HG02759 (cell line): ENCODE data around the gene KLHL3.
"Not testable (repeated sequence)": the region's sequence is repeated elsewhere in the genome, so short reads cannot be mapped to it uniquely, and the experiment has no call there.

ENCODE experiments used
- ATAC-seq: cut with Tn5 transposase; IDR thresholded peaks from one replicate; pipeline ENCODE4 v1.9.1; 2021; ENCODE audit warnings: mild to moderate bottlenecking, moderate library complexity; ENCODE audit not compliant: unreplicated experiment

The KLHL3 gene

GRCh38 chr5:137669811-137670210 lies 66.1 kb downstream of the KLHL3 start:
- no peak for ATAC-seq

GRCh38 chr5:137668637-137669036 lies 67.3 kb downstream of the KLHL3 start:
- no peak for ATAC-seq

GRCh38 chr5:137667341-137667740 lies 68.5 kb downstream of the KLHL3 start:
- ATAC-seq = no peak

GRCh38 chr5:137666901-137667300 lies 69.0 kb downstream of the KLHL3 start:
- no peak for ATAC-seq

DNA sequence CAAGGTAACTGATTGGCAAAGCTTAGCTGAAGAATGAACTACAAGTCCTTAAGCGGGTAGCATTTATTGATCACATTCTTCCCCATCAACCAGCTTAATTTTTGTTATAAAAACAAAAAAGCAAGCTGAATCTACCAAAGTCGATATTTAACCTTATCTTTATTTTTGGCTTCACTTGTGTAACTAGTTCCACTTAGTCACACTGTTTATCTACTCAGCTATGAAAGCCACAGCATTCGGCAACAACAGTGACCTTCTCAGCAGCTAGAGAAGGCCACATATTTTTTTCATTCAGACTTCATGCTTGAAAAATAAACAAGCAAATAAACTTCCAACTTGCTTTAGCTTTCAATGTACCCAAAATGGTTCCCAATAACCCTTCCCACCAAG lies 69.4 kb downstream of the KLHL3 start:
- peak; percentile 48 for ATAC-seq

DNA sequence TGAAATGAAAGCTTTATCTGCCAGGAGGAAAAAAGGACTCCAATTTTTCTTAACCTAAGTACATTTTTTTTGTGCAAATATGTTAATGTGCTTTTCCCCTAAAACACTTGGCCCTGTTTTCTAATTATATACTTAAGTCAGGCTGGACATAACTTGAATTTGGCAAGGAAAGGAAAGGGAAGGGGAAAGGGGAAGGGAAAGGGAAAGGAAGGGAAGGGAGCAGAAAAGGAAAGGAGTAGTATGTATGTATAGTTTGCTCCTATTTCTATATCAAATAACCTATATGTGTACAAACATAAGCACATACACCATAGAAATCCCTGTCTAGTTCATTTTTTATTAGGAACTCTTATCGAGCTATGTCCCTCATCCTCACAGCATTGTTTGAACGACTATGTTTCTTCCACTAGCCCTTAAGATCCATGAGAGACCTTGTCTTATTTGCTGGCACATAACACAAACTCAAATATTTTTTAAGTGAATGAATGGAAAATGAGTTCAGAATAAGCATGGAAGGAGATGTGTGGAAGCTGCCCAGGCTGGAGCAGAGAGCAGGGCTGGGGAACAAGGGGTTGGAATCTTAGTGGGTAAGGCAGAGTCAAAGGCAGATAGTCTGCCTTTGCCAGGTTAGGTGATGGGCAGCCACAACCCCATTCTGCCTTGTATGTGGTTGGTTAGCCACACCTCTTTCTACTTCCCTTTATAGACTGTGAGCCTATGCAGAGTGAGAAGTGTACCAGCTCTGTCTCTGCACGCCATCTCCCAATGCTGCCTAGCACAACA lies 70.0 kb downstream of the KLHL3 start:
- peak; percentile 100 for ATAC-seq

- ATAC-seq = peak; percentile 90
Observed at GRCh38 chr5:137660349-137660817, 75.5 kb downstream of the KLHL3 start.

DNA sequence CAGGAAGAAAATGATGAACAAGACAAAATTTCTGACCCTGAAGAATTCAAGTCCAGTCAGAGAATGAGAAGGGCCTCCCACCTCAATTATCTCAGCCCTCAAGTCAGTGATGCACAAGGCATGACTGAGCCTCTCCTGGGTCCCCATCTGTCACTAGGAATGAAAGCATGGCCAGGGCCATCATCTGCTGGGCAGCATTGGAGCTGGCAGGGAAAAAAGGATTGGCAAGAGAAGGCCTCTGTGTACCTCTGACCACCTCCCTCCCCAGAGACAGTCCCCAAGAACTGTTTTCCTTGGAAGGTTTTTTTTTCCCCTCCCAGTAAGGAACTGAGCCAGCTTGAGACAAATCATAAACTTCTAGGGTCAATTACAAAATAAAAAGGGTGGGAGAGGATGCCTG lies 76.7 kb downstream of the KLHL3 start:
- ATAC-seq = no peak

DNA sequence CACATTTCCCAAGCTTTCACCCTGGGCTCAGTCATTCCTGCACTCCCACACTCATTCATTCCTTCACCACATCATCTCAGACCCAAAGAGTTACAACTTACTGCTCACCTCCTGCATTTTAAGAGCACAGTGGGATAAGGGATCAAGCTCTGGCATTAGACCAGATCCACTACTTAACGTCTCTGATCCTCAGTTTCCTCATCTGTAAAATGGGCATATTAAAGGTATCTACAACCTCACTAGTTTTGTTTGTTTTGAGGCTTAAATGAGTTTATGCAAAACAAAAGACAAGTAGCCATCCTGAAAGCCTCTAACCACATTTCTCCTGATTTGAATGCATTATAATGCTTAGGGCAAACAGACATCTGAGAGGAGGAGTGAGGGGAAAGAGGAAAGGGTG lies 77.6 kb downstream of the KLHL3 start:
- ATAC-seq = no peak

DNA sequence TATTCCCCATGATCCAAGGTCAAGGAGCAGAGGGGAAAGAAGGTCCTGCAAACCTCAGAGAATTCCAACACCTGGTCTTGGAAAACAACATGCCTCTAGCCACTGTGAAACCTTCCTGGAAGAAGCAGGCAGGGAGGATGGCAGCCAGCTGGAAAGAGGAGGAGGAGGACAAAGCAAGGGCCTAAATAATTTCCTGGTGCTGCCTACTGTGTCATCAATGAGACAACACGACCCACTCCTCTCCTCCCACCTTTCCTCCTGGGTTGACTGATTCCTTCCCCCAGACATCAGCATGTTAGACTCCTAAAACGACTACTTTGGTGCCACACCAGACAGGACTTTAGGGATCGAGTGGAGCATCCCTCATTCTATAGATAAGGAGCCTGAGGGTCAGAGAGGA lies 78.8 kb downstream of the KLHL3 start:
- ATAC-seq = no peak

GRCh38 chr5:137656558-137656957 lies 79.3 kb downstream of the KLHL3 start:
- ATAC-seq = no peak

DNA sequence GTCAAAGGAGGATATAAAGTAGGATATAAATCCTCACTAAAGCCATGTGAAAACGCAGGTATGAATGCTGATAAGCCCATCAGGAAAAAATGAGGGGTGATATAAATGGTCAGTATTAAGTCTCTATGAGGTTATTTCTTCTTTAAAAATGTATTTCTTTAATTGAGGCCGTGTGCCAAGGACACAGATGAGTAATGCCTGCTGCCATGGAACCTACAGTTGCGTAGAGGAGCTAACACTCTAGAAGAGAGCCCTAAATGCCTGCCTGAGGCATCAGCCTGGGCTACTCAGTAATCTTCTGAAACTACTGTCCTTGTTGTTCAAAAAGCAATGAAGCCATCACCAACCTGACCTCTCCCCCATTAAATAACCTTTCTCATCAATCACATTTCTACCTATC lies 84.9 kb downstream of the KLHL3 start:
- no peak for ATAC-seq

DNA sequence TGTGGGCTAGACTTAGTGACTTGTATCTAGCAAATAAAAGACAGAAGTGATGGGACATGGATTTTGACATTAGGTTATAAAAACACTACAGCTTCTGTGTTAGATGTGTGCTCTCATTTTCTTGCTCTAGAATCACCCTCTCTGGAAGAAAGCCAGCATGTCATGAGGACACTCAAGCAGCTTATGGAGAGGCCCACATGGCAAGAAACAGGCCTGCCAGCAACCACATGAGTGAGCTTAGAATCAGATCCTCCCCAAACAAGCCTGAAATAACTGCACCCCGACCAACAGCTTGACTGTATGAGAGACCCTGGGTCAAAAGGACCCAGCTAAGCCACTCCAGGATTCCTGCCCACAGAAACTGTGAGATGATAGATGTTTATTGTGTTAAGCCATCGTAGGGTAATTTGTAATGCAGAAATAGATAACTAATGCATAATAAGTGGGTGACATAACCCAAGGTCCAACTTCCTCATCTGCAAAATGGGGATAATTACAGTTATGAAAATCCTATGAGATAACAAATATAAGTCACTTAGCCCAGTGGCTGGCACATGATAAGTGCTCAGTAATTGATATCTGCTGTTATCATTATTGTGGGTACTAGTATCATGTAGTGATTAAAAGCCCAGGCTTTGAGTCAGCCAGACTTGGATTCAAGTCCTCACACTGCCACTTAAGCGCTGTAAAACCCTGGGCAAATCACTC lies 86.5 kb downstream of the KLHL3 start:
- no peak for ATAC-seq

DNA sequence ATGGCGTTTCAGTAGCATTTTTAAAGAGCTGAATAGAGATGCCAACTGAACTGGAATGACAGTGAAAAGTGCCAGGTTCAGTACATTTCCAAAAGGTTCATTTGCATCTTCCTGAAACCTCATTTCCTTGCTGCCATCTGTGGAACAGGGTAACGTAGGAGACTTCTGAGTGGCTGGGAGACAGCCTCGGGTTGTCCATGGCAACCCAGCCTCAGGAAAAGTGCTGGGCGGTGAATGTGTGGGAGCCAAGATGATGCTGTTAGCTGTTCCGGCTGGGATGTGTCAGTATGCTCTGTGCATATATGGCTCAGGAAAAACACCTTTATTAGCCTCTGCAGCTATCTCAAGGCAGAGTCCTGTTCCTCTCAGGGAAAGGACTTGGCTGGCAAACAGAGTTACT lies 87.5 kb downstream of the KLHL3 start:
- ATAC-seq = no peak

DNA sequence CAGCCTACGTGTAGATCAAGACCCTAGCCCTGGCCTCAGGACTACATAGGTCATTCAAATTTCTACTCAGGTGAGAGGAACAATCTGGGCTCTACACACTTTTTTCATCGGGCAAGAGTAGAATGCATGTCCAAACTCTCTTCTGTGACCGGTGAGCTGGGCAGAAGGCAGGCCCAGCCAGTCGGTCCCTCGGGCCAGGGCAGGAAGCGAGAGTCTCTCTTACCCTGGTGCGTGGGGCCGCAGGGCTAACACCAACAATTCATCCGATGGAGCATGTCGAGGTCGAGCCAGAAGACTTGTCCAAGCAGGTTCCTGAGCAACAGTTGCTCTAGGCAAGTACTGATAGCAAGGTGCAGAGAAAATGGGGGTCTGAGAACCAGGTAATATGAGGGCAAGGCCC lies 88.5 kb downstream of the KLHL3 start:
- no peak for ATAC-seq

DNA sequence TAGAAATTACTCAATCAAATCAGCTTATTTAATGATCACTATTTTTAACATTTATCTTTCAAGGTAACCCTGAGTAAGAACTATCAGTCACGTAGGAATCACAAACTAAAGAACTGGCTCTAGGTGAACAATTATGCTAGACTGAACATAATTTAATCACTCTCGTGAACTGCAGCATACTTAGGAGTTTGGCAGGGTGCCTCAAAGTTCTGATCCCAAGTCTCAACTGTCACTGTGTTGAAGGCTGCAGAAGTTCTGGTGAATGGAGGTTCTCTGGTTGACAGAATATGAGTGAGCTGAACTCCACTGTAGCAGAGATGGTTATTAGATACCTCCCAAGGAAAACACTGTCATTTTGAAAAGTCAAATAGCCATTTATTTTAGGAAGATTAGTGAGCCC lies 89.1 kb downstream of the KLHL3 start:
- ATAC-seq = no peak

DNA sequence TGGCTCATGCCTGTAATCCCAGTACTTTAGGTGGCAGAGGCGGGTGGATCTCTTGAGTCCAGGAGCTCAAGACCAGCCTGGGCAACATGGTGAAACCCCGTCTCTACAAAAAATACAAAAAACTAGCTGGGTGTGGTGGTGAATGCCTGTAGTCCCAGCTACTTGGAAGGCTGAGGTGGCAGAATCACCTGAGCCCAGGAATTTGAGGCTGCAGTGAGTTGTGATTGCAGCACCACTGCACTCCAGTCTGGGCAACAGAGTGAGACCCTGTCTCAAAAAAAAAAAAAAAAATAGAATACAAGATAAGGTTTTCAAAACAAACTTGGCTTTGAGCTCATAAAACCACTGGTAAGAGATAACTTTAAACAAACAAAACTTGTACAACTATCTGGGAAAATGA lies 92.8 kb downstream of the KLHL3 start:
- not testable (repeated sequence) for ATAC-seq

DNA sequence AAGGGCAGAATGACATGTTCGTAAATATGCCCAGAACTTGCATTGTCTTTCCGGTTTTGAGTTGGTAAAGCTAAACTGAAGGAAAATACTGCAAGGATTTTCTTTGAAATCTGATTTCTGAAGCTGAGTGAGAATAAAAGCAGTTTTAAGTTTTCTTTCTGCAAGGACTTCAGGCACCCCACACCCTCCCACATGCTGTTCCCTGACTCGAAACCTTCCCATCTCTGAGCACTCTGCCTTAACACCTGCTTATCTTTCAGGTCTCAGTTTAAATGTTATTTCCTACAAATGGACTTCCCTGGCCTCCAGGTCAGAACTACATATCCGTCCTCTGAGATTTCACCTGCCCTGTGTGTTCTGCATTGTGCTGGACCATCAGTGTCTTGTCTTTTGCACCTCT lies 93.8 kb downstream of the KLHL3 start:
- no peak for ATAC-seq

GRCh38 chr5:137641148-137641547 lies 94.7 kb downstream of the KLHL3 start:
- ATAC-seq = no peak

DNA sequence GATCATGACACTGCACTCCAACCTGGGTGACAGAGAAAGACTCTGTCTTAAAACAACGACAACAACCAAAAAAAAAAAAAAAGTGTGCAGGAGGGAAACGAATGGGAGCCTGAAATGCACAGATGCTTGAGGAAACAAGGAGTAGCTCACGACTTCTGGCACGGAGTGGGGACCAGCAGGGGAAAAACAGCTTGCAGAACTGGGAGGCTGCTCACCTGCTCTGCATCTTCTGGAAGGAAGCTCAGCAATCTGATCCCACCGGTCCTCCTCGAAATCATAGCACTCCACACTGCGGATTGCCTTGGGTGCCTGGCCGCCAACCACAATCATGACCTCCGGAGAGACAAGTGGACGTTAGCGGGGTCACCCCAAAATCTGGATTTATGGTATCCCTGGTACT lies 96.2 kb downstream of the KLHL3 start:
- no peak for ATAC-seq

GRCh38 chr5:137638841-137639240 lies 97.0 kb downstream of the KLHL3 start:
- no peak for ATAC-seq
